22Rv1 (cell line): ENCODE results near the gene SH3GLB1.

Experiments used
- ZFX ChIP-seq: fragments of 450-650 bp; IDR thresholded peaks from 2 replicates; pipeline ENCODE4 v1.6.1; 2017; ENCODE audit warnings: antibody characterized with exemption, borderline replicate concordance
- TF ChIP-seq, protein P1 (sequence below): fragments of 450-650 bp; IDR thresholded peaks from 2 replicates; pipeline ENCODE4 v1.5.1; 2017; ENCODE audit warnings: mild to moderate bottlenecking

DNA sequence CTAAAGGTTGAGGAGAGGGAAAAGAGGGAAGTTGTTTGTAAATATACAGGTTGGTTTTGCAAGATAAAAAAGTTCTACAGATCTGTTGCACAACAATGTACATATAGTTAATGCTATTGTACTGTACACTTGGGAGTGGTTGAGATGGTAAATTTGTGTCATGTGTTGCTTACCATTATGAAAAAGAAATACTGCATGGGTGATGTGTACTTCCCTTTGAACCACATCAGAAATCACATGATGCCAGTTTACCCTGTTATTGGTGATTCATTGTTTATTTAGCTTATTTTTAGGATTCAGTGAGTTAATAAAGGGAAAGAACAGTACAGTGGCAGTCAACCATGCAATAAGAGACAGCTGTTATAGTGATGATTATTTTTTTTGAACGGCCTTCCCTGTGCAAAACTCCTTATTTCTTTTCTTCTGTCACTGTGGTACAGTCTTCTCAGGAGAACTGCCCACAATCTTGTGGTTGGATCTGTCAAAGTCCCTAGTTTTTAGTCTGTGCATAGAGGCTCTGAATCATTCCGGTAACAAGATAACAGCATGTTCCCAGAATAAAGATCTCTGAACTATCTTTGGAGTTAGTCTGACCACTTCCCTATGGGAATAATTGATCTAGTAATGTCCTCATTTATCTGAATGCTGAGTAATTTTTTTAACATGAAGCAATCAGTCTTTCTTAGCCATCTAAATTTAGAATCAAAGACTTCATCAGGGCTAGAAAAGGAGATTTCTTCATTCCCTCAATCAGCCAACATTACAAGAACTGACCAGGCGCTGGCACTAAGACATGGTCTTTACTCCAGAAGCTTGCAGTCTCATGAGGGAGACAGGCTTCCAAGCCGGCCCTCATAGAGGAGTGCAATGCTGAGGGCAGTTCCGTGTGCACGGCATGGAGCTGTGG is 84.2 kb downstream of the SH3GLB1 start:
- TF ChIP-seq, protein P1, sequence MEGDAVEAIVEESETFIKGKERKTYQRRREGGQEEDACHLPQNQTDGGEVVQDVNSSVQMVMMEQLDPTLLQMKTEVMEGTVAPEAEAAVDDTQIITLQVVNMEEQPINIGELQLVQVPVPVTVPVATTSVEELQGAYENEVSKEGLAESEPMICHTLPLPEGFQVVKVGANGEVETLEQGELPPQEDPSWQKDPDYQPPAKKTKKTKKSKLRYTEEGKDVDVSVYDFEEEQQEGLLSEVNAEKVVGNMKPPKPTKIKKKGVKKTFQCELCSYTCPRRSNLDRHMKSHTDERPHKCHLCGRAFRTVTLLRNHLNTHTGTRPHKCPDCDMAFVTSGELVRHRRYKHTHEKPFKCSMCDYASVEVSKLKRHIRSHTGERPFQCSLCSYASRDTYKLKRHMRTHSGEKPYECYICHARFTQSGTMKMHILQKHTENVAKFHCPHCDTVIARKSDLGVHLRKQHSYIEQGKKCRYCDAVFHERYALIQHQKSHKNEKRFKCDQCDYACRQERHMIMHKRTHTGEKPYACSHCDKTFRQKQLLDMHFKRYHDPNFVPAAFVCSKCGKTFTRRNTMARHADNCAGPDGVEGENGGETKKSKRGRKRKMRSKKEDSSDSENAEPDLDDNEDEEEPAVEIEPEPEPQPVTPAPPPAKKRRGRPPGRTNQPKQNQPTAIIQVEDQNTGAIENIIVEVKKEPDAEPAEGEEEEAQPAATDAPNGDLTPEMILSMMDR, result no peak
- no peak for TF ChIP-seq ZFX
